GM21737 (cell line): ENCODE data around the gene NAXD.

ENCODE experiments used
- ATAC-seq: cut with Tn5 transposase; IDR thresholded peaks from one replicate; pipeline ENCODE4 v1.9.1; 2021; ENCODE audit warnings: mild to moderate bottlenecking, moderate library complexity; ENCODE audit not compliant: unreplicated experiment

NAXD gene

DNA sequence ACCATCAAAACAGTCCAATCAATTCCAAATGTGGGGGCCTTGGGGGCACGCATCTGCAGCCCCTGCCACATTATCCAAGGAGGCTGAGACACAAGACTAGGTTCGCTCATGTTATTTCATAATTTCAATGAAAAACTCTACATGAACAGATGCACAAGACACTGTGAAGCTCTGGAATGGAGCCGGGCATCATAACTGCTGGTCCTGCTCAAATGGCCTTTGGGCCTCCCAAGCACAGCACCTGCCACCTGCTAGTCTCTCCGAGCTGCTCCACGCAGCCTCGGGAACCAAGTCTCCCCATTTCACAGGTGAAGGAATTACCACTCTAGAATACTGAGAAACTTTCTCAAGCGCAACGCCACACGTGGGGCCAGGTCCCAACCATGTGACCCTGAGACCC lies 73.7 kb downstream of the NAXD start:
- no peak for ATAC-seq
